ENCODE data around the gene TOPAZ1. TPM values are rescaled to one million over a fixed set of nuclear protein-coding genes. Genes with fewer than 3 reads are reported as not detected.

TOPAZ1 gene
- total RNA-seq: not detected in 2 replicates

- no peak for DNase-seq (ENCODE audit: low read depth, low spot score)
These were observed at the start of gene TOPAZ1 for GRCh38 chr3:44241706-44242105. TSS of gene TOPAZ1 (plus strand) at chr3:44241886. CDS start at chr3:44242054, 168 bp downstream.

DNA sequence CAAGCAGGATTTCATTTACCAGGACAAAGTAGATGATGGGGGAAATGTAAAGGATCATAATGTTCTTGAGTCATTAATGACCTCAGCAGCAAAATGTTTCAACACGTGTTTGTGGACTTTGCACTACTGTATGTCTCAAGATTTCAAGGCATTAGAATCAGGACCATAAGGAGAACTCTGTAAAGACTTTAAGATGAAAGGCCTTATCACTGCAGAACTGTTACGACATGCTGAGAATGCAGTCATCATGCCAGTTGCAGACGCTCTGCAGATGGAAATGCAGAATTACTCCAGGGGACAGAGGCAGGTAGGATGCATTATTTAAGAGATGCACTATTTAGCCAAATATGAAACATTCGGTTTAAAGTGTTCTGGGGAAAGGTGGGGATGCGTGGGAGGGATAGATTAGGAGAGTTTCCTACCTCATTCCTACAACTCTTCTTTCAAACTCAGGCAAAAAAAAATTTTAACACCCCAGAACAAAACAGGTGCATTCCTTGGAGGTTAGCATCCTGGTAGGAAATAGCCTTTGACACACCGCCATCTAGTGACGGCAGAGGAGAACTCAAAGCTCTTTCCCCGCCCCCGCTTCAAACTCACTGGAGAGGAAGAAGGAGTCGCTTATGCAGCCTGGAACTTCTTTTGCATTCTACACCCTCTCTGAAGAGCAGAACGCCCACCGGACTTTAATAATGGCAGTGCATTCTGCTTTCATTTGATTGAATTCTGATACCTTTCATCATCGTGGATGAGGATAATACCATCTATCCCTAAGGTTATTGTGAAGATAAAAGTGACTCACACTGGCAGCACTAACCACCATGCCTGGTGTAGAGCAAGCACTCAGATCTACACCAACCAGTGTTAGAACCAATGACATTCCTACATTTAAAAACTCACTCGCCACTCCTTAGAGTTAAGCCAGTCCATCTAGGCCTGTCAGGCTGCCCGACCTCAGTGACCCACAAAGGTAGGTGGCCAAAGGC is 43.1 kb upstream of the TOPAZ1 start:
- peak; percentile 20 for DNase-seq (ENCODE audit: low read depth, low spot score)

- no peak for DNase-seq (ENCODE audit: low read depth, low spot score)
These were observed 35.4 kb upstream of the TOPAZ1 start for GRCh38 chr3:44206261-44206660.

- DNase-seq (ENCODE audit: low read depth, low spot score): no peak
These were observed 34.6 kb upstream of the TOPAZ1 start for GRCh38 chr3:44206862-44207652.

- DNase-seq (ENCODE audit: low read depth, low spot score): no peak
These were observed 33.6 kb upstream of the TOPAZ1 start for GRCh38 chr3:44208086-44208485.

GRCh38 chr3:44208568-44208967 is 33.1 kb upstream of the TOPAZ1 start:
- DNase-seq (ENCODE audit: low read depth, low spot score): no peak

DNA sequence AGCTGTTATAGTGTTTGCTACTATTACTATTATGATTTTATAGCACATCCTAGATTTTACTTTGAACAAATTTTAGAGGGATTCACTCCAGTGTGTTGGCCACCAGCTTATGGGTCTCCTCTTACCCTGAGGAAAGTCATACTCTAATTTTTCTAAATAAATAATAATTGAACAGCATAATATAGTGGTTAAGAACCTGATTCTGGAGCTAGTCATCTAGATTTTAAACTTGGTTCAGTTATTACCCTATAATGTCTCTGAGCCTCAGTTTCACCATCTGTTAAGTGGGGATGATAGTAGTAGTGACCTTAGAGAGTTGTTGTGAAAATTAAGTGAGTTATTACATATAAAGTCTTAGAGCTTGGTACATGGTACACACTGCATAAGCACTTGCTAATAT is 30.7 kb upstream of the TOPAZ1 start:
- no peak for DNase-seq (ENCODE audit: low read depth, low spot score)

DNA sequence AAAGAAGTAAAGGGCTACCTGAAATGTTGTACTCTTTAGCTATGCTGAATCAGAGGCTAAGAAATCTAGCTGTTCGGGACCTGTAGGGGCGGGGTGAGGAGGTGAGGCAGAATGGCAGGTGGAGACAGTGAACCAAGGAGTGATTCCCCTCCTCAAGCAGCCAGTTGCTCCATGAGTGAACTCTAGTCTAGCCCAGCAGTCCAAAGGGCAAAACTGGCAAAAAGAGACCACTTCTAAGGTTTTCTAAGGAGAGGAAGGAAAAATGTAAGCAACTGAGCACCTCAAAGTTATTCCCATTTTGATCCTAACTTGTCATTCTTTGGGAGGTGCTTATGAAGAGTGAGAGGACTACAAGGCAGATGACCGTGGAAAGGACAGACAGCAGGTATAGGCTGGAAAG is 19.3 kb upstream of the TOPAZ1 start:
- no peak for DNase-seq (ENCODE audit: low read depth, low spot score)

DNA sequence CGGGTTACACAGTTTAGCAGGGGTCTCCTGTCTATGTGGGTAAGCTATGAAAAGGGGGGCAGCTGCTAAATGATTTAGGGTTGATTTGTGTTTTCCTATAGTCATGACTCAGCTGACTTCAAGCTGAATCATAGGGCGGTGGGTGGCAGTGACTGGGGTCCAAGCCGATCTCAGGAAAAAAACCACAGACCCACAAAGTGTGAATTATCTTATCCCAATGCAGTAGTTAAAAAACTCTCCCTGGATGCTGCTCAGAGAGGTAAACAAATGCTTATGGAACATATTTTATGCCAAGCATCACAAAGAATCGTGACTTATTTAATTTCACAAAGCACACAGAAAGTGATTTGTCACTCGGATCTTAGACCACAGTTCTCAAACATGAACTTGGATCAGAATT is 18.4 kb upstream of the TOPAZ1 start:
- no peak for DNase-seq (ENCODE audit: low read depth, low spot score)

GRCh38 chr3:44224131-44224530 is 17.6 kb upstream of the TOPAZ1 start:
- DNase-seq (ENCODE audit: low read depth, low spot score): no peak

DNA sequence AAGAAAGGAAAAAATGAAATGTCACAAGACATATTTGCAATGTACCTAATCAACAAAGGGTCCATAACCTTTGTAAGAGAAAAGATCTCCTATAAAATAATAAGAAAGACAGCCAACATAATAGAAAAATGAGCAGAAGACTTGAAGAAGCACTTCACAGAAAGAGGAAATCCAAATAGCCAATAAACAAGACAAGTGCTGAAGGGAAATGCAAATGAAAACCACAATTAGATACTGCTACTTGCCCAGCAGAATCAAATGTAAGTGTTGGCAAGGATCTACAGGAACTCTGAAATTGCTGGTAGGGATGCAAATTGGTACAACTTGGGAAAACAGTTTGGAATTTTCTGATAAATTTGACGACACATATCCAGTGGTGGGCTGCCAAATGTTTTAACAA is 15.1 kb upstream of the TOPAZ1 start:
- no peak for DNase-seq (ENCODE audit: low read depth, low spot score)

GRCh38 chr3:44227632-44228031 is 14.1 kb upstream of the TOPAZ1 start:
- no peak for DNase-seq (ENCODE audit: low read depth, low spot score)

DNA sequence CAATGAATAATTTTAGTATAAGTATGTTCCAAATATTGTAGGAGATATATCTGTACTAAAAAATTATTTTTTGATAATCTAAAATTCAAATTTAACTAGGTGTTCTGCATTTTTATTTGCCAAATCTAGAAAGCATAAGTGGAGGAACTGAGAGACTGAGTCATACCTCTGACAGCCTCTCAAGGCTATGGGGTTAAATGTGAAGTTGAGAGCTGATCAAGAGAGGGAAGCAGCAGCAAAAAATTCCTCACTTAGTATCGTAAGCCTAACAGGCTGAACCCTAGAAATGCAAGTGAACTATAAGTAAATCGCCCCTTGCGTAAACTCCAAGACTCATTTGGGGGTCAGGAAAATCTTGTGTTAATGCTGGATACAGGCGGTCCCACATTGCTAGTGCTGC is 12.8 kb upstream of the TOPAZ1 start:
- DNase-seq (ENCODE audit: low read depth, low spot score): no peak

DNA sequence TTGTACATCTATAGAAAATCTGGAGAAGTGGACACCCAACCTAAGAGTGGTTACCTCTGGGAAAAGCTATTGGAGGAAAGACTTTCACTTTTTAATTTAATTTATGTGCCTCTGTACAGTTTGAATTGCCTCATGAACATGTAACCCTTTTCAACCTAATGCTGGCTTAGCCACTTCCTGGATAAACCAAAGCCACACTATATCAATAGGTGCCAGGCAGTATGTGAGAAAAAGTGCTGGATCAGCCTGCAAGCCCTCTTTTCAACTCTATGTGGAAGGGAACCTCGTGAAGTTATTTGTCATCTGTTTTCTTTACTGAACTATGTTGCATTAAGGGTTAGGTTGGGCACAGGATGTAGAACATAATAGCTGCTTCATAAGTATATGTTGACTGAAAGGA is 9.3 kb upstream of the TOPAZ1 start:
- no peak for DNase-seq (ENCODE audit: low read depth, low spot score)

GRCh38 chr3:44234648-44235268 is 6.9 kb upstream of the TOPAZ1 start:
- no peak for DNase-seq (ENCODE audit: low read depth, low spot score)

DNA sequence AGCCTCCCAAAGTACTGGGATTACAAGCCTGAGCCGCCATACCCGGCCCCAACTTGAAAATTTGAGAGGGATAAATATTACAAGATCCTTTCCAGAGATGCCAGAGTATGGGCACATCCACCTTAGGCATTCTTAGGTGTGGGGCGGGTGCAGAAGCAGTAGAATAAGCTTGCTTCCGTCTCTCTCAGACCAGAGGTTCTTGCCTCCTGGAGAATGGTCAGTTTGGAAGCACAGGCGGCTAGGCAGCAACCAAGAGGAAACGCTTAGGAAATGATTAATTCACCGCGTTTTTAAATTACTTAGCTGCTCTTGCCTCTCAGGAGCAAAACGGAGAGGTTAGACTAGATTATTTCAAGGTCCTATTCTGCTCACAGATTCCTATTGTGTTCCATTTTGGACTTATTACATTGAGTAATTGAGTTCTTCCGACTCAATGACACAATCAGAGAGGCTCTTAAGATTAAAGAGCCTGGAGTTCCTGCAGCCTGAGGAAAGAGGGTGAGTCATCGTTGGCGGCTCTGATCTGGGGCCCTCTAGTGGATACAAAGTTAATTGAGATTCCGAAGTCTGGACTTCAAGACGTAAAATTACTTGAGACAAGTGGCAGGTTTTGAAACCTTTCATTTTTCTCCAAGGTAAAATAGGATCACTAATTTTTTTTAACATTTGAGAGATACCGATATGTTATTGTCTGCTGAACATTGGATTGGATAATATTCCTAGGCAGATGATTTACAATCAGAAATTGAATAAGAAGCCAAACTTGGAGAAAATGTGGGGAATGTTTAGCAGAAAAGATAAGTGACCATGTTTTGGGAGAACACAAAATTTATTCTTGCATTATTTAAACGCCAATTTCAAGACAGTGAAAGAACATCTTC is 5.8 kb upstream of the TOPAZ1 start:
- peak; percentile 92 for DNase-seq (ENCODE audit: low read depth, low spot score)

GRCh38 chr3:44236485-44236908 is 5.2 kb upstream of the TOPAZ1 start:
- no peak for DNase-seq (ENCODE audit: low read depth, low spot score)

GRCh38 chr3:44237161-44237560 is 4.5 kb upstream of the TOPAZ1 start:
- DNase-seq (ENCODE audit: low read depth, low spot score): no peak

- DNase-seq (ENCODE audit: low read depth, low spot score): no peak
These were observed 4.0 kb upstream of the TOPAZ1 start for GRCh38 chr3:44237665-44238064.

GRCh38 chr3:44238889-44239288 is 2.8 kb upstream of the TOPAZ1 start:
- no peak for DNase-seq (ENCODE audit: low read depth, low spot score)

DNA sequence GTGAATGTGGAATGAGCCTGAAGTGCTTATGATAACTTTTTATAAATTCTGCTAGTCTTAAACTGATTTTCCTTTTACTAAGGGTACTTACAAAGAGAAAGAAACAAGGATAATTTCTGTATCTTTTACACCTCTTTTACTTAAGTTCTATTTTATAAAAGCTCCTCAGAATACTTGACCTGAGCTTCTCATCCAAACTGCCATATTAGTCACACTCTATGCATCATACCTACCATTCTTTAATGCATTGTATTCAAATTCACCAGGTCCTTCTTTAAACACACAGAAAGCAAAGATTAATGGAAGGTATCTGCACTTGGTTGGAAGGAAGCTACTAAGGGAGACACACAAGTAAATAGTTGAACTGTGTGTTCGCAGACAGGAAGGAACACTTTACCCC is 1.6 kb upstream of the TOPAZ1 start:
- no peak for DNase-seq (ENCODE audit: low read depth, low spot score)
